IMR-90 (cell line): Measurements from ENCODE around the gene PLCH2. TPM values are rescaled to one million over a fixed set of nuclear protein-coding genes. Genes with fewer than 3 reads are reported as not detected.

Experiments
- ATAC-seq: fragments of 200-7000 bp; cut with Tn5 transposase; 2 replicates; pipeline ENCODE4 v1.9.1; 2020; ENCODE audit warnings: low read depth, mild to moderate bottlenecking, moderate library complexity
- BruUV-seq: library from RNA; stranded (reverse); fragments of 400-500 nt; replicated peaks from 2 replicates; lab custom pipeline; 2021; lab: Mats Ljungman, UMichigan
- CTCF ChIA-PET: fragments of 300-600 bp; formaldehyde crosslinking; extraction: SDS; loops from one replicate; lab custom pipeline; 2021; ENCODE audit warnings: antibody characterized with exemption; lab: Yijun Ruan, JAX
- POLR2A ChIA-PET: fragments of 300-600 bp; sonication (Branson Sonifier 250); formaldehyde crosslinking; loops from one replicate; lab custom pipeline; 2022; ENCODE audit warnings: antibody characterized with exemption; ENCODE audit not compliant: unreplicated experiment; lab: Charles Lee
- DNase-seq: peaks from one replicate; pipeline ENCODE4 v3.0.0; 2013
- H2AFZ ChIP-seq: replicated peaks from 2 replicates; pipeline ENCODE3; 2013; ENCODE audit warnings: low read length, mild to moderate bottlenecking; ENCODE audit not compliant: poor library complexity
- H2AK5ac ChIP-seq: 2 replicates; pipeline ENCODE4 v1.6.1; 2013; ENCODE audit warnings: low read depth, low read length, inconsistent platforms
- H2AK9ac ChIP-seq: replicated peaks from 2 replicates; pipeline ENCODE3; 2013; ENCODE audit warnings: mild to moderate bottlenecking, low read depth, low read length, moderate library complexity; ENCODE audit not compliant: poor library complexity
- H2BK120ac ChIP-seq: 2 replicates; pipeline ENCODE4 v1.6.1; 2013; ENCODE audit warnings: low read depth, low read length, inconsistent platforms
- H2BK15ac ChIP-seq: 3 replicates; pipeline ENCODE4 v1.6.1; 2013; ENCODE audit warnings: low read depth, low read length, inconsistent platforms
- H2BK20ac ChIP-seq: 2 replicates; pipeline ENCODE4 v1.6.1; 2013; ENCODE audit warnings: low read depth, mild to moderate bottlenecking, inconsistent platforms, low read length, moderate library complexity
- H2BK5ac ChIP-seq: 2 replicates; pipeline ENCODE4 v1.6.1; 2013; ENCODE audit warnings: mild to moderate bottlenecking, low read depth, low read length, inconsistent platforms; ENCODE audit not compliant: poor library complexity, severe bottlenecking
- H3K14ac ChIP-seq: replicated peaks from 2 replicates; pipeline ENCODE4 v1.6.1; 2013; ENCODE audit warnings: low read depth, low read length, inconsistent platforms
- H3K18ac ChIP-seq: 2 replicates; pipeline ENCODE4 v1.6.1; 2013; ENCODE audit warnings: low read depth, low read length, control low read depth
- H3K23ac ChIP-seq: 2 replicates; pipeline ENCODE4 v1.6.1; 2013; ENCODE audit warnings: low read depth, low read length, inconsistent platforms
- H3K27ac ChIP-seq: 2 replicates; pipeline ENCODE4 v1.5.1; 2013; ENCODE audit warnings: mild to moderate bottlenecking, control low read depth, low read length; ENCODE audit not compliant: insufficient read depth
- H3K27me3 ChIP-seq: 2 replicates; pipeline ENCODE4 v1.6.1; 2013; ENCODE audit warnings: low read length; ENCODE audit not compliant: control insufficient read depth, insufficient read depth
- H3K36me3 ChIP-seq: 2 replicates; pipeline ENCODE4 v1.6.1; 2013; ENCODE audit warnings: low read length, mixed read lengths; ENCODE audit not compliant: control insufficient read depth, insufficient read depth
- H3K4ac ChIP-seq: 2 replicates; pipeline ENCODE4 v1.6.1; 2013; ENCODE audit warnings: low read depth, low read length, inconsistent platforms
- H3K4me1 ChIP-seq: 2 replicates; pipeline ENCODE4 v1.6.1; 2013; ENCODE audit warnings: low read length, mixed read lengths; ENCODE audit not compliant: control insufficient read depth, insufficient read depth
- H3K4me2 ChIP-seq: 2 replicates; pipeline ENCODE4 v1.6.1; 2013; ENCODE audit warnings: low read depth, mild to moderate bottlenecking, control low read depth, low read length, moderate library complexity
- H3K4me3 ChIP-seq: 2 replicates; pipeline ENCODE4 v1.5.1; 2013; ENCODE audit warnings: low read depth, mild to moderate bottlenecking, control low read depth, low read length, moderate library complexity; ENCODE audit not compliant: insufficient read depth
- H3K56ac ChIP-seq: 2 replicates; pipeline ENCODE4 v1.6.1; 2013; ENCODE audit warnings: low read length, inconsistent platforms; ENCODE audit not compliant: insufficient read depth; ENCODE audit errors: extremely low read depth
- H3K79me1 ChIP-seq, 2 experiments: 2 replicates each; pipeline ENCODE4 v1.6.1; 2013; ENCODE audit warnings: low read length in 2 of 2, inconsistent platforms in 1 of 2, low read depth in 1 of 2
- H3K9ac ChIP-seq: 2 replicates; pipeline ENCODE4 v1.6.1; 2013; ENCODE audit warnings: low read depth, low read length, control low read depth
- H3K9me1 ChIP-seq: 2 replicates; pipeline ENCODE4 v1.6.1; 2013; ENCODE audit warnings: low read length, inconsistent platforms; ENCODE audit not compliant: insufficient read depth
- H3K9me3 ChIP-seq: 2 replicates; pipeline ENCODE4 v1.6.1; 2013; ENCODE audit warnings: low read length; ENCODE audit not compliant: control insufficient read depth, insufficient read depth
- H4K20me1 ChIP-seq: 2 replicates; pipeline ENCODE4 v1.6.1; 2013; ENCODE audit warnings: low read length, inconsistent platforms; ENCODE audit not compliant: insufficient read depth
- H4K5ac ChIP-seq: 2 replicates; pipeline ENCODE4 v1.6.1; 2013; ENCODE audit warnings: mild to moderate bottlenecking, low read depth, low read length, control low read depth
- H4K8ac ChIP-seq, 2 experiments: 2 replicates each; pipeline ENCODE4 v1.6.1; 2013; ENCODE audit warnings: low read depth in 2 of 2, low read length in 2 of 2, control low read depth in 1 of 2, inconsistent platforms in 1 of 2
- H4K91ac ChIP-seq: 2 replicates; pipeline ENCODE4 v1.6.1; 2013; ENCODE audit warnings: low read depth, low read length, inconsistent platforms; ENCODE audit not compliant: insufficient read depth
- BHLHE40 ChIP-seq: fragments of 150-350 bp; IDR thresholded peaks from 2 replicates; pipeline ENCODE4 v1.6.1; 2016; ENCODE audit warnings: mild to moderate bottlenecking, low read depth, low read length
- CEBPB ChIP-seq: IDR thresholded peaks from 2 replicates; pipeline ENCODE4 v1.6.1; 2012; ENCODE audit warnings: low read depth, low read length, improper control_type of control experiment
- CHD1 ChIP-seq: IDR thresholded peaks from 2 replicates; pipeline ENCODE4 v1.6.1; 2012; ENCODE audit warnings: low read depth, low read length, improper control_type of control experiment
- CTCF ChIP-seq: conservative IDR thresholded peaks from 2 replicates; pipeline ENCODE4 v1.5.1; 2012; ENCODE audit warnings: mild to moderate bottlenecking, low read depth, low read length, improper control_type of control experiment
- FOS ChIP-seq: fragments of 150-350 bp; IDR thresholded peaks from 2 replicates; pipeline ENCODE4 v1.6.1; 2016; ENCODE audit warnings: low read depth, low read length
- MAFK ChIP-seq: IDR thresholded peaks from 2 replicates; pipeline ENCODE4 v1.6.1; 2012; ENCODE audit warnings: low read depth, low read length, improper control_type of control experiment
- MAZ ChIP-seq: IDR thresholded peaks from 2 replicates; pipeline ENCODE4 v1.6.1; 2012; ENCODE audit warnings: low read depth, mild to moderate bottlenecking, low read length, improper control_type of control experiment, moderate library complexity, borderline replicate concordance
- MXI1 ChIP-seq: IDR thresholded peaks from 2 replicates; pipeline ENCODE4 v1.6.1; 2012; ENCODE audit warnings: low read depth, mild to moderate bottlenecking, low read length, moderate library complexity, borderline replicate concordance
- NFE2L2 ChIP-seq: fragments of 150-350 bp; IDR thresholded peaks from 2 replicates; pipeline ENCODE4 v1.6.1; 2016; ENCODE audit warnings: low read depth, mild to moderate bottlenecking, low read length
- RAD21 ChIP-seq: IDR thresholded peaks from 2 replicates; pipeline ENCODE4 v1.6.1; 2012; ENCODE audit warnings: low read length, improper control_type of control experiment
- RCOR1 ChIP-seq: IDR thresholded peaks from 2 replicates; pipeline ENCODE4 v1.6.1; 2012; ENCODE audit warnings: mild to moderate bottlenecking, low read length, improper control_type of control experiment; ENCODE audit not compliant: insufficient replicate concordance
- SMC3 ChIP-seq: fragments of 150-350 bp; IDR thresholded peaks from 2 replicates; pipeline ENCODE4 v1.6.1; 2016; ENCODE audit warnings: low read depth, mild to moderate bottlenecking, antibody characterized with exemption, low read length, moderate library complexity
- WGBS, 2 experiments: methylation state at CpG; one replicate each; pipeline versions ENCODE4 v1.1.5 to v1.1.7; 2013; ENCODE audit warnings: missing lambda C conversion rate in 2 of 2; ENCODE audit not compliant: insufficient read length in 1 of 2; ENCODE audit errors: extremely low coverage in 2 of 2; 5-methylcytosine and 5-hydroxymethylcytosine counted together
- dilution Hi-C: fragments of 300-500 bp; cut with HindIII; formaldehyde crosslinking; loops from one replicate; pipeline ENCODE4 v1.14.3; 2018; ENCODE audit warnings: low sequenced_read_pairs; ENCODE audit not compliant: unreplicated experiment
- in situ Hi-C: fragments of 300-500 bp; cut with MboI; formaldehyde crosslinking; loops from 3 replicates; pipeline ENCODE4 v1.14.3; 2019; ENCODE audit warnings: low sequenced_read_pairs, inconsistent platforms, mixed read lengths
- intact Hi-C: fragments of 100-400 bp; cut with micrococcal nuclease; formaldehyde crosslinking; loops from 2 replicates; pipeline ENCODE4 v1.10.0; 2022
- polyA plus RNA-seq, 3 experiments: library from polyadenylated mRNA; depleted of rRNA; stranded (reverse); fragments of >200 nt; gene quantifications; 2 replicates each; pipeline ENCODE4 v1.2.3, GENCODE V29; 2012; ENCODE audit warnings: low replicate concordance in 1 of 3
- total RNA-seq: library from RNA; depleted of rRNA; stranded (reverse); fragments of >200 nt; gene quantifications from 2 replicates; pipeline ENCODE4 v1.2.3, GENCODE V29; 2012
- TF ChIP-seq, protein P1 (sequence below): fragments of 150-350 bp; IDR thresholded peaks from 2 replicates; pipeline ENCODE4 v1.6.1; 2016; ENCODE audit warnings: low read depth, mild to moderate bottlenecking, low read length, moderate library complexity, borderline replicate concordance
- TF ChIP-seq, protein P2 (sequence below): fragments of 150-350 bp; IDR thresholded peaks from 2 replicates; pipeline ENCODE4 v1.6.1; 2017; ENCODE audit warnings: mild to moderate bottlenecking, antibody characterized with exemption, low read length, low read depth

Gene PLCH2
- total and polyA plus RNA-seq, 2 of the 4 experiments (the other 2 are of a cell fraction), result 0.18 to 1.9 TPM

DNA sequence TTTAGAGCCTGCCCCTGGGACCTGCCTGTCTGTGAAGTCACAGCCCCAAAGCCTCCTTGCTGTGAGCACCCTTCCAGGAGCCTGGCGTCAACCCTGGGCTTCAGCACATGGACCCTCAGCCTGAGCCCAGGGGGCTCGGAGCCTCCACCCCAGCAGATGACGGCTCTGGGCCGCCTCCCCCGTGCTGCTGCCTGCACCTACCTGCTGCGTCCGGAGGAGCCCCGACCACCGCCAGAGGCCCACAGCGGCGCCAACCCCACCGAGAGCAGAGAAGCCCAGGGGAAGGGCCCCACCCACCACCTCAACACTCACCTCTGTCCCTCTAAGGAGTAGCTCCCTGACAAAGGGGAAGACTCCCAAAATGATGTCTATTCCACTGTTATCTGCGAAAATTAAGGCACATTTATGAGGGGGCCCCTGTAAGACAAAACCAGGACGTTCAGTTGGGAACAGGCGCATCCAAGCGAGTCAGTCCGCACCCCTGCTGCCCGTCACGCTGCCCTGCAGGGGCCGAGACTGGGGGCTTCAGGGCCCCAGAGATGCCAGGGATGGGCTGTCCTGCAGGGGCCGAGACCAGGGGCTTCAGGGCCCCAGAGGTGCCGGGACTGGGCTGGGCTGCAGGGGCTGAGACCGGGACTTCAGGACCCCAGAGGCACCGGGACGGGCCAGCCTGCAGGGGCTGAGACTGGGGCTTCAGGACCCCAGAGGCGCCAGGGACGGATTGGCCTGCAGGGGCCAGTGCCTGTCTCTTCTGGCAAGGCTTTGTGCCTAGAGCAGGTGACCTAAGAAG lies 34.5 kb downstream of the PLCH2 start:
- DNase-seq (no peak), ATAC-seq (no peak)
- H3K9ac ChIP-seq, result no peak overlapping the region
- no peak overlapping the region for H3K4ac ChIP-seq
- ChIA-PET POLR2A (no interaction called here), CTCF (no interaction called here)
- in situ Hi-C loops, result no loop called here
- no peak overlapping the region for H2BK5ac ChIP-seq
- H2BK15ac ChIP-seq, result no peak overlapping the region
- dilution Hi-C loops, result no loop called here
- H3K79me1 ChIP-seq, result peaks cover 0 to 6% of the 10 kb centered on the region in 2 experiments; a peak in 1 of 4 replicates
- H3K9me3 ChIP-seq, result no peaks in the 10 kb centered on the region
- H4K91ac ChIP-seq, result no peak overlapping the region
- no peak overlapping the region for H2AFZ ChIP-seq
- no TSS peak for BruUV-seq
- peaks cover 63% of the 10 kb centered on the region for H3K36me3 ChIP-seq
- H3K4me3 ChIP-seq, result no peak overlapping the region
- no peaks in the 10 kb centered on the region for H3K27me3 ChIP-seq
- H4K5ac ChIP-seq, result no peak overlapping the region
- H3K4me1 ChIP-seq, result no peaks in the 10 kb centered on the region
- peaks cover 3% of the 10 kb centered on the region; the same call in 1 of the 2 replicates for H4K20me1 ChIP-seq
- no peak overlapping the region for H3K23ac ChIP-seq
- H3K4me2 ChIP-seq, result no peak overlapping the region
- TF ChIP-seq SMC3 (no peak), MAFK (no peak), CEBPB (no peak), BHLHE40 (no peak), MXI1 (no peak), RAD21 (no peak), CHD1 (no peak), CTCF (no peak), FOS (no peak), RCOR1 (no peak), NFE2L2 (no peak), MAZ (no peak)
- TF ChIP-seq, protein P1, sequence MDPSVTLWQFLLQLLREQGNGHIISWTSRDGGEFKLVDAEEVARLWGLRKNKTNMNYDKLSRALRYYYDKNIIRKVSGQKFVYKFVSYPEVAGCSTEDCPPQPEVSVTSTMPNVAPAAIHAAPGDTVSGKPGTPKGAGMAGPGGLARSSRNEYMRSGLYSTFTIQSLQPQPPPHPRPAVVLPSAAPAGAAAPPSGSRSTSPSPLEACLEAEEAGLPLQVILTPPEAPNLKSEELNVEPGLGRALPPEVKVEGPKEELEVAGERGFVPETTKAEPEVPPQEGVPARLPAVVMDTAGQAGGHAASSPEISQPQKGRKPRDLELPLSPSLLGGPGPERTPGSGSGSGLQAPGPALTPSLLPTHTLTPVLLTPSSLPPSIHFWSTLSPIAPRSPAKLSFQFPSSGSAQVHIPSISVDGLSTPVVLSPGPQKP, result no peak
- TF ChIP-seq, protein P2, sequence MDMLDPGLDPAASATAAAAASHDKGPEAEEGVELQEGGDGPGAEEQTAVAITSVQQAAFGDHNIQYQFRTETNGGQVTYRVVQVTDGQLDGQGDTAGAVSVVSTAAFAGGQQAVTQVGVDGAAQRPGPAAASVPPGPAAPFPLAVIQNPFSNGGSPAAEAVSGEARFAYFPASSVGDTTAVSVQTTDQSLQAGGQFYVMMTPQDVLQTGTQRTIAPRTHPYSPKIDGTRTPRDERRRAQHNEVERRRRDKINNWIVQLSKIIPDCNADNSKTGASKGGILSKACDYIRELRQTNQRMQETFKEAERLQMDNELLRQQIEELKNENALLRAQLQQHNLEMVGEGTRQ, result no peak
- no peak overlapping the region for H3K27ac ChIP-seq
- no peak overlapping the region for H2BK120ac ChIP-seq
- no peak overlapping the region for H3K14ac ChIP-seq
- no peak overlapping the region for H2BK20ac ChIP-seq
- WGBS, 2 experiments, result 100% methylated on average over 9 of the region's 27 CpGs; no CpG with 5 or more reads in 1 of the 2 experiments
- no peaks in the 10 kb centered on the region for H3K9me1 ChIP-seq
- no peak overlapping the region for H4K8ac ChIP-seq
- H2AK9ac ChIP-seq, result no peak overlapping the region
- intact Hi-C loops, result no loop called here
- H3K56ac ChIP-seq, result no peak overlapping the region
- no peak overlapping the region for H3K18ac ChIP-seq
- H2AK5ac ChIP-seq, result no peak overlapping the region
